HepG2 (cell line): ENCODE data around the gene GZF1. TPM values are rescaled to one million over a fixed set of nuclear protein-coding genes. Genes with fewer than 3 reads are reported as not detected.

Experiments used
- GABPA ChIP-seq, 2 experiments: IDR thresholded peaks; 2 replicates each; pipeline ENCODE4 v1.6.1; 2011 to 2016; ENCODE audit warnings: low read depth in 2 of 2, low read length in 1 of 2, missing biosample characterization in 1 of 2, missing genetic modification characterization in 1 of 2
- HMGA1 ChIP-seq: sonication (generic); formaldehyde crosslinking; conservative IDR thresholded peaks from 2 replicates; pipeline ENCODE4 v1.4.0; 2020; ENCODE audit warnings: missing genetic modification reagents
- HOXA9 ChIP-seq: sonication (generic); formaldehyde crosslinking; IDR thresholded peaks from 2 replicates; pipeline ENCODE4 v1.8.1; 2022; ENCODE audit warnings: missing genetic modification reagents, mild to moderate bottlenecking, moderate library complexity, borderline replicate concordance
- KDM6A ChIP-seq: IDR thresholded peaks from 2 replicates; pipeline ENCODE4 v1.6.1; 2016; ENCODE audit warnings: low read depth
- POLR2AphosphoS5 ChIP-seq: IDR thresholded peaks from 2 replicates; pipeline ENCODE4 v1.6.1; 2012; ENCODE audit warnings: low read depth, low read length
- PTBP1 ChIP-seq: fragments of 200-400 bp; formaldehyde crosslinking; IDR thresholded peaks from 2 replicates; pipeline ENCODE4 v1.6.1; 2018; ENCODE audit warnings: low read length, low read depth; ENCODE audit not compliant: poor library complexity, severe bottlenecking
- SAP130 ChIP-seq: IDR thresholded peaks from 2 replicates; pipeline ENCODE4 v1.6.1; 2016; ENCODE audit warnings: low read depth
- SKI ChIP-seq: fragments of 450-650 bp; IDR thresholded peaks from one replicate; pipeline ENCODE4 v1.6.1; 2018; ENCODE audit warnings: mild to moderate bottlenecking; ENCODE audit not compliant: partially characterized antibody
- SOX6 ChIP-seq, 2 experiments: fragments of 450-650 bp in 1 of 2; sonication (generic) in 1 of 2; formaldehyde crosslinking in 1 of 2; IDR thresholded peaks; 2 replicates each; pipeline versions ENCODE4 v1.4.0 to v1.6.1; 2017 to 2020; ENCODE audit warnings: antibody characterized with exemption in 1 of 2, mild to moderate bottlenecking in 1 of 2, missing genetic modification reagents in 1 of 2
- ZBTB8A ChIP-seq: sonication (generic); formaldehyde crosslinking; IDR thresholded peaks from 2 replicates; pipeline ENCODE4 v1.4.0; 2020; ENCODE audit warnings: mild to moderate bottlenecking, low read depth, missing genetic modification reagents, borderline replicate concordance
- ZFP1 ChIP-seq: IDR thresholded peaks from 2 replicates; pipeline ENCODE4 v1.6.1; 2016
- ZNF205 ChIP-seq: IDR thresholded peaks from 2 replicates; pipeline ENCODE4 v1.6.1; 2018; ENCODE audit warnings: missing biosample characterization, missing genetic modification reagents
- polyA plus RNA-seq, 8 experiments: library from polyadenylated mRNA; depleted of rRNA in 3 of 8; stranded (reverse) in 7 of 8; unstranded in 1 of 8; fragments of >200 nt; fragmentation: Illumina TruSeq in 4 of 8; extraction: Trizol in 4 of 8; gene quantifications; 2 replicates each; pipeline versions ENCODE4 v1.2.1 to v1.2.3, GENCODE V29; 2011 to 2016; ENCODE audit warnings: low read depth in 4 of 8, missing spikeins in 1 of 8, mixed read lengths in 1 of 8; ENCODE audit not compliant: insufficient read depth in 1 of 8
- total RNA-seq, 5 experiments: library from RNA; depleted of rRNA; stranded (reverse); fragments of >200 nt; fragmentation: Illumina TruSeq; extraction: Trizol; gene quantifications; 2 replicates each; pipeline ENCODE4 v1.2.3, GENCODE V29; 2016; ENCODE audit warnings: low read depth in 1 of 5
- TF ChIP-seq, protein P1 (sequence below): sonication (generic); formaldehyde crosslinking; conservative IDR thresholded peaks from 2 replicates; pipeline ENCODE4 v1.4.0; 2020; ENCODE audit warnings: mild to moderate bottlenecking, missing genetic modification reagents, moderate library complexity
- TF ChIP-seq, protein P2 (sequence below): sonication (generic); formaldehyde crosslinking; IDR thresholded peaks from 2 replicates; pipeline ENCODE4 v1.4.0; 2020; ENCODE audit warnings: mild to moderate bottlenecking, missing genetic modification reagents, borderline replicate concordance
- TF ChIP-seq, protein P3 (sequence below): sonication (generic); formaldehyde crosslinking; IDR thresholded peaks from 2 replicates; pipeline ENCODE4 v1.4.0; 2020; ENCODE audit warnings: missing genetic modification reagents
- TF ChIP-seq, protein P4 (sequence below): sonication (generic); formaldehyde crosslinking; IDR thresholded peaks from 2 replicates; pipeline ENCODE4 v1.5.0; 2020; ENCODE audit warnings: mild to moderate bottlenecking, missing genetic modification reagents
- TF ChIP-seq, protein P5 (sequence below): sonication (generic); formaldehyde crosslinking; conservative IDR thresholded peaks from 2 replicates; pipeline ENCODE4 v1.4.0; 2020; ENCODE audit warnings: missing genetic modification reagents
- TF ChIP-seq, protein P6 (sequence below): IDR thresholded peaks from 2 replicates; pipeline ENCODE4 v1.6.1; 2016; ENCODE audit warnings: low read depth, borderline replicate concordance

GZF1 gene
- total and polyA plus RNA-seq, 2 of the 13 experiments (the other 11 are each of a cell fraction or from before 2014, with no cell fraction given) = 16.9 to 26.0 TPM

DNA sequence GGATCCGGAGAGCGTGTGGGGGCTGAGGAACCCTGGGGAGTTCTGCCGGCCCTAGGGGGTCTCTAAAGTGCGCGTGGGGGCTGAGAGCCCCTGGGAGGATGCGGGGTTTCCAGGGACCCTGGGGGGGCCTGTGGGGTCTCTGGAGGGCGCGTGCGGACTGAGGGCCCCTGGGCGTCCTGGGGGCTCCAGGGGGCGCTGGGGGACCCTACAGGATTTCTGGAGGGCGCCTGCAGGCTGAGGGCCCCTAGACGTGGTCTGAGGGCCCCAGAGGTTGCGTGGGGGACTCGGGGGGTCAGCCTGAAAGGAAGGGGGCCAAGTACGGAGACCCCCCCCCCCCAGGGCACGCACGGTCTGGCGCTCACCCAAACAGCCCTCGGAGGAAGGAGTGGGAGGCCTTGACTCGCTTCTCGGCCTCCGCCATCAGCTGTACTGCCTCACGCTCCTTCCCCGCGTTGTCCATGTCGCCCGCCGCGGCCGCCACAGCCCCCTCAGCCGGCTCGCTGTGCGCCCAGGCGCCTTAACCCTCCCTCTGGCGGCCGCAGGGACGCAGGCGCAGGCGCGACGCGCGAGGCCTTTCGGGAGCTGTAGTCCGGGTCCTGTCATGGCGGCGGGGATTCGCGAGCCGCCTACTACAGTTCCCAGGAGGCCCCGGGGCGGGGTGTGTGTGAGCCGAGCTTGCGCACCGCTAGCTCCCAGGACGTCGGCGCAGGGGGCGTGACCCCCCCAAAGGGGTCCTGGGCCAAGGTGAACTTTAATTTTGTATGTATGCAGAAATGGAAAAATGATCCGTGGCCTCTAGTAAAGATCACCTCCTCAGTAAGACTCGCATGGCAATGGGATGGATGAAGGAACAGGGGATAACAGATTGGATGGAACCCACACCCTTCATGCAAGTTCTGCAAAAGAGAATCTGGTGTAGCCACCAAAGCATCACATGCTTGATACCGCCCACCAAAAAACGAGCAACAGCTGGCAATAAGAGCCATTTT is 59.3 kb downstream of the GZF1 start, which contains the start of gene NAPB (continued):
- TF ChIP-seq, protein P1, sequence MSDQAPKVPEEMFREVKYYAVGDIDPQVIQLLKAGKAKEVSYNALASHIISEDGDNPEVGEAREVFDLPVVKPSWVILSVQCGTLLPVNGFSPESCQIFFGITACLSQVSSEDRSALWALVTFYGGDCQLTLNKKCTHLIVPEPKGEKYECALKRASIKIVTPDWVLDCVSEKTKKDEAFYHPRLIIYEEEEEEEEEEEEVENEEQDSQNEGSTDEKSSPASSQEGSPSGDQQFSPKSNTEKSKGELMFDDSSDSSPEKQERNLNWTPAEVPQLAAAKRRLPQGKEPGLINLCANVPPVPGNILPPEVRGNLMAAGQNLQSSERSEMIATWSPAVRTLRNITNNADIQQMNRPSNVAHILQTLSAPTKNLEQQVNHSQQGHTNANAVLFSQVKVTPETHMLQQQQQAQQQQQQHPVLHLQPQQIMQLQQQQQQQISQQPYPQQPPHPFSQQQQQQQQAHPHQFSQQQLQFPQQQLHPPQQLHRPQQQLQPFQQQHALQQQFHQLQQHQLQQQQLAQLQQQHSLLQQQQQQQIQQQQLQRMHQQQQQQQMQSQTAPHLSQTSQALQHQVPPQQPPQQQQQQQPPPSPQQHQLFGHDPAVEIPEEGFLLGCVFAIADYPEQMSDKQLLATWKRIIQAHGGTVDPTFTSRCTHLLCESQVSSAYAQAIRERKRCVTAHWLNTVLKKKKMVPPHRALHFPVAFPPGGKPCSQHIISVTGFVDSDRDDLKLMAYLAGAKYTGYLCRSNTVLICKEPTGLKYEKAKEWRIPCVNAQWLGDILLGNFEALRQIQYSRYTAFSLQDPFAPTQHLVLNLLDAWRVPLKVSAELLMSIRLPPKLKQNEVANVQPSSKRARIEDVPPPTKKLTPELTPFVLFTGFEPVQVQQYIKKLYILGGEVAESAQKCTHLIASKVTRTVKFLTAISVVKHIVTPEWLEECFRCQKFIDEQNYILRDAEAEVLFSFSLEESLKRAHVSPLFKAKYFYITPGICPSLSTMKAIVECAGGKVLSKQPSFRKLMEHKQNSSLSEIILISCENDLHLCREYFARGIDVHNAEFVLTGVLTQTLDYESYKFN = no peak
- TF ChIP-seq GABPA (IDR thresholded peaks at IDR 0.05; ENCODE audit: low read depth, low read length) (no peak), GABPA (CRISPR knock-in tag; IDR thresholded peaks at IDR 0.05; ENCODE audit: low read depth) (peak; percentile 68; the same call in 1 of the 2 replicates), KDM6A (no peak), HMGA1 (no peak), ZFP1 (CRISPR knock-in tag) (no peak; the same call in 1 of the 2 replicates), SAP130 (CRISPR knock-in tag) (peak; percentile 94), HOXA9 (CRISPR knock-in tag) (peak; percentile 85; the same call in 1 of the 2 replicates), SOX6 (IDR thresholded peaks at IDR 0.05) (no peak), SOX6 (CRISPR knock-in tag; IDR thresholded peaks at IDR 0.05) (peak; percentile 66), ZNF205 (CRISPR knock-in tag) (0 out of 2 replicates have a peak, but pooled peaks have one; percentile 78), SKI (peak; percentile 87), PTBP1 (peak; percentile 27), ZBTB8A (peak; percentile 24; the same call in 1 of the 2 replicates), POLR2AphosphoS5 (peak; percentile 94)
- TF ChIP-seq, protein P2, sequence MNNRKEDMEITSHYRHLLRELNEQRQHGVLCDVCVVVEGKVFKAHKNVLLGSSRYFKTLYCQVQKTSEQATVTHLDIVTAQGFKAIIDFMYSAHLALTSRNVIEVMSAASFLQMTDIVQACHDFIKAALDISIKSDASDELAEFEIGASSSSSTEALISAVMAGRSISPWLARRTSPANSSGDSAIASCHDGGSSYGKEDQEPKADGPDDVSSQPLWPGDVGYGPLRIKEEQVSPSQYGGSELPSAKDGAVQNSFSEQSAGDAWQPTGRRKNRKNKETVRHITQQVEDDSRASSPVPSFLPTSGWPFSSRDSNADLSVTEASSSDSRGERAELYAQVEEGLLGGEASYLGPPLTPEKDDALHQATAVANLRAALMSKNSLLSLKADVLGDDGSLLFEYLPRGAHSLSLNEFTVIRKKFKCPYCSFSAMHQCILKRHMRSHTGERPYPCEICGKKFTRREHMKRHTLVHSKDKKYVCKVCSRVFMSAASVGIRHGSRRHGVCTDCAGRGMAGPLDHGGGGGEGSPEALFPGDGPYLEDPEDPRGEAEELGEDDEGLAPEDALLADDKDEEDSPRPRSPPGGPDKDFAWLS (CRISPR knock-in tag) = no peak
- TF ChIP-seq, protein P3, sequence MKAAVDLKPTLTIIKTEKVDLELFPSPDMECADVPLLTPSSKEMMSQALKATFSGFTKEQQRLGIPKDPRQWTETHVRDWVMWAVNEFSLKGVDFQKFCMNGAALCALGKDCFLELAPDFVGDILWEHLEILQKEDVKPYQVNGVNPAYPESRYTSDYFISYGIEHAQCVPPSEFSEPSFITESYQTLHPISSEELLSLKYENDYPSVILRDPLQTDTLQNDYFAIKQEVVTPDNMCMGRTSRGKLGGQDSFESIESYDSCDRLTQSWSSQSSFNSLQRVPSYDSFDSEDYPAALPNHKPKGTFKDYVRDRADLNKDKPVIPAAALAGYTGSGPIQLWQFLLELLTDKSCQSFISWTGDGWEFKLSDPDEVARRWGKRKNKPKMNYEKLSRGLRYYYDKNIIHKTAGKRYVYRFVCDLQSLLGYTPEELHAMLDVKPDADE = peak; percentile 77; the same call in 1 of the 2 replicates
- TF ChIP-seq, protein P4, sequence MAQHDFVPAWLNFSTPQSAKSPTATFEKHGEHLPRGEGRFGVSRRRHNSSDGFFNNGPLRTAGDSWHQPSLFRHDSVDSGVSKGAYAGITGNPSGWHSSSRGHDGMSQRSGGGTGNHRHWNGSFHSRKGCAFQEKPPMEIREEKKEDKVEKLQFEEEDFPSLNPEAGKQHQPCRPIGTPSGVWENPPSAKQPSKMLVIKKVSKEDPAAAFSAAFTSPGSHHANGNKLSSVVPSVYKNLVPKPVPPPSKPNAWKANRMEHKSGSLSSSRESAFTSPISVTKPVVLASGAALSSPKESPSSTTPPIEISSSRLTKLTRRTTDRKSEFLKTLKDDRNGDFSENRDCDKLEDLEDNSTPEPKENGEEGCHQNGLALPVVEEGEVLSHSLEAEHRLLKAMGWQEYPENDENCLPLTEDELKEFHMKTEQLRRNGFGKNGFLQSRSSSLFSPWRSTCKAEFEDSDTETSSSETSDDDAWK (CRISPR knock-in tag) = no peak
- TF ChIP-seq, protein P5, sequence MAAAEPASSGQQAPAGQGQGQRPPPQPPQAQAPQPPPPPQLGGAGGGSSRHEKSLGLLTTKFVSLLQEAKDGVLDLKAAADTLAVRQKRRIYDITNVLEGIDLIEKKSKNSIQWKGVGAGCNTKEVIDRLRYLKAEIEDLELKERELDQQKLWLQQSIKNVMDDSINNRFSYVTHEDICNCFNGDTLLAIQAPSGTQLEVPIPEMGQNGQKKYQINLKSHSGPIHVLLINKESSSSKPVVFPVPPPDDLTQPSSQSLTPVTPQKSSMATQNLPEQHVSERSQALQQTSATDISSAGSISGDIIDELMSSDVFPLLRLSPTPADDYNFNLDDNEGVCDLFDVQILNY (CRISPR knock-in tag) = peak; percentile 77
- TF ChIP-seq, protein P6, sequence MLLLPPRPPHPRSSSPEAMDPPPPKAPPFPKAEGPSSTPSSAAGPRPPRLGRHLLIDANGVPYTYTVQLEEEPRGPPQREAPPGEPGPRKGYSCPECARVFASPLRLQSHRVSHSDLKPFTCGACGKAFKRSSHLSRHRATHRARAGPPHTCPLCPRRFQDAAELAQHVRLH (CRISPR knock-in tag) = peak; percentile 35; the same call in 1 of the 2 replicates
